Neural cell (in vitro differentiated cells): ENCODE measurements around the gene STK17B.

Experiments
- EP300 ChIP-seq: fragments of 450-650 bp; conservative IDR thresholded peaks from 2 replicates; pipeline ENCODE4 v1.6.1; 2014; ENCODE audit warnings: antibody characterized with exemption, mild to moderate bottlenecking, moderate library complexity; ENCODE audit not compliant: poor library complexity, severe bottlenecking
- EZH2 ChIP-seq: fragments of 200-600, 300-800 bp; shearing (Covaris generic), sonication (generic); IDR thresholded peaks from 2 replicates; pipeline ENCODE4 v1.6.1; 2014; ENCODE audit warnings: antibody characterized with exemption, low read length, borderline replicate concordance, mild to moderate bottlenecking; ENCODE audit not compliant: insufficient read depth, poor library complexity, severe bottlenecking
- POLR2AphosphoS5 ChIP-seq: IDR thresholded peaks from 2 replicates; pipeline ENCODE4 v1.6.1; 2012
- SMC3 ChIP-seq: fragments of 450-650 bp; conservative IDR thresholded peaks from 2 replicates; pipeline ENCODE4 v1.6.1; 2014; ENCODE audit warnings: antibody characterized with exemption, mild to moderate bottlenecking, moderate library complexity; ENCODE audit not compliant: poor library complexity
- TAF1 ChIP-seq: IDR thresholded peaks from 2 replicates; pipeline ENCODE4 v1.6.1; 2012; ENCODE audit warnings: low read depth
- TF ChIP-seq, protein P1 (sequence below): fragments of 450-650 bp; IDR thresholded peaks from 2 replicates; pipeline ENCODE4 v1.5.1; 2014; ENCODE audit warnings: antibody characterized with exemption, mild to moderate bottlenecking, moderate library complexity; ENCODE audit not compliant: poor library complexity, severe bottlenecking
- TF ChIP-seq, protein P2 (sequence below): IDR thresholded peaks from 2 replicates; pipeline ENCODE4 v1.6.1; 2012; ENCODE audit warnings: borderline replicate concordance

GRCh38 chr2:196182439-196183171 lies 11.2 kb upstream of the STK17B start:
- TF ChIP-seq TAF1 (no peak), SMC3 (no peak), EZH2 (no peak), POLR2AphosphoS5 (no peak), EP300 (no peak)
- TF ChIP-seq, protein P1, sequence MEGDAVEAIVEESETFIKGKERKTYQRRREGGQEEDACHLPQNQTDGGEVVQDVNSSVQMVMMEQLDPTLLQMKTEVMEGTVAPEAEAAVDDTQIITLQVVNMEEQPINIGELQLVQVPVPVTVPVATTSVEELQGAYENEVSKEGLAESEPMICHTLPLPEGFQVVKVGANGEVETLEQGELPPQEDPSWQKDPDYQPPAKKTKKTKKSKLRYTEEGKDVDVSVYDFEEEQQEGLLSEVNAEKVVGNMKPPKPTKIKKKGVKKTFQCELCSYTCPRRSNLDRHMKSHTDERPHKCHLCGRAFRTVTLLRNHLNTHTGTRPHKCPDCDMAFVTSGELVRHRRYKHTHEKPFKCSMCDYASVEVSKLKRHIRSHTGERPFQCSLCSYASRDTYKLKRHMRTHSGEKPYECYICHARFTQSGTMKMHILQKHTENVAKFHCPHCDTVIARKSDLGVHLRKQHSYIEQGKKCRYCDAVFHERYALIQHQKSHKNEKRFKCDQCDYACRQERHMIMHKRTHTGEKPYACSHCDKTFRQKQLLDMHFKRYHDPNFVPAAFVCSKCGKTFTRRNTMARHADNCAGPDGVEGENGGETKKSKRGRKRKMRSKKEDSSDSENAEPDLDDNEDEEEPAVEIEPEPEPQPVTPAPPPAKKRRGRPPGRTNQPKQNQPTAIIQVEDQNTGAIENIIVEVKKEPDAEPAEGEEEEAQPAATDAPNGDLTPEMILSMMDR: no peak
- TF ChIP-seq, protein P2, sequence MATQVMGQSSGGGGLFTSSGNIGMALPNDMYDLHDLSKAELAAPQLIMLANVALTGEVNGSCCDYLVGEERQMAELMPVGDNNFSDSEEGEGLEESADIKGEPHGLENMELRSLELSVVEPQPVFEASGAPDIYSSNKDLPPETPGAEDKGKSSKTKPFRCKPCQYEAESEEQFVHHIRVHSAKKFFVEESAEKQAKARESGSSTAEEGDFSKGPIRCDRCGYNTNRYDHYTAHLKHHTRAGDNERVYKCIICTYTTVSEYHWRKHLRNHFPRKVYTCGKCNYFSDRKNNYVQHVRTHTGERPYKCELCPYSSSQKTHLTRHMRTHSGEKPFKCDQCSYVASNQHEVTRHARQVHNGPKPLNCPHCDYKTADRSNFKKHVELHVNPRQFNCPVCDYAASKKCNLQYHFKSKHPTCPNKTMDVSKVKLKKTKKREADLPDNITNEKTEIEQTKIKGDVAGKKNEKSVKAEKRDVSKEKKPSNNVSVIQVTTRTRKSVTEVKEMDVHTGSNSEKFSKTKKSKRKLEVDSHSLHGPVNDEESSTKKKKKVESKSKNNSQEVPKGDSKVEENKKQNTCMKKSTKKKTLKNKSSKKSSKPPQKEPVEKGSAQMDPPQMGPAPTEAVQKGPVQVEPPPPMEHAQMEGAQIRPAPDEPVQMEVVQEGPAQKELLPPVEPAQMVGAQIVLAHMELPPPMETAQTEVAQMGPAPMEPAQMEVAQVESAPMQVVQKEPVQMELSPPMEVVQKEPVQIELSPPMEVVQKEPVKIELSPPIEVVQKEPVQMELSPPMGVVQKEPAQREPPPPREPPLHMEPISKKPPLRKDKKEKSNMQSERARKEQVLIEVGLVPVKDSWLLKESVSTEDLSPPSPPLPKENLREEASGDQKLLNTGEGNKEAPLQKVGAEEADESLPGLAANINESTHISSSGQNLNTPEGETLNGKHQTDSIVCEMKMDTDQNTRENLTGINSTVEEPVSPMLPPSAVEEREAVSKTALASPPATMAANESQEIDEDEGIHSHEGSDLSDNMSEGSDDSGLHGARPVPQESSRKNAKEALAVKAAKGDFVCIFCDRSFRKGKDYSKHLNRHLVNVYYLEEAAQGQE: no peak
